ENCODE results near the gene RABGAP1L.

- TF ChIP-seq ZBTB33 (IDR thresholded peaks at IDR 0.05; ENCODE audit: extremely low read depth, insufficient replicate concordance, low read length) (no peak), CTCF (IDR thresholded peaks at IDR 0.05 in 2 of 3, conservative IDR thresholded peaks at IDR 0.05 in 1 of 3; ENCODE audit: borderline replicate concordance in 1 of 3, insufficient read depth in 1 of 3, low read depth in 2 of 3, low read length in 2 of 3) (no peak), POLR2A (IDR thresholded peaks at IDR 0.05; ENCODE audit: borderline replicate concordance, extremely low read depth, insufficient read depth, insufficient read length) (no peak), EGR1 (IDR thresholded peaks at IDR 0.05; ENCODE audit: low read depth) (no peak), SRF (IDR thresholded peaks at IDR 0.05; ENCODE audit: low read depth) (no peak), CEBPB (IDR thresholded peaks at IDR 0.05; ENCODE audit: low read depth) (no peak)
Measured at GRCh38 chr1:174643206-174643605, 483.9 kb downstream of the RABGAP1L start.

Measured in HCT116 (cell line).